HG02759 (cell line): ENCODE data around the gene SPTB.
"Not testable (repeated sequence)": the region's sequence is repeated elsewhere in the genome, so short reads cannot be mapped to it uniquely, and the experiment has no call there.

Source experiments
- ATAC-seq: cut with Tn5 transposase; IDR thresholded peaks from one replicate; pipeline ENCODE4 v1.9.1; 2021; ENCODE audit warnings: mild to moderate bottlenecking, moderate library complexity; ENCODE audit not compliant: unreplicated experiment

Gene SPTB

GRCh38 chr14:64879635-64880220, at the start of gene SPTB:
Gene SPTB, minus strand, starts transcription at chr14:64879907. Its CDS starts 56,813 bp downstream, at chr14:64823094.
- ATAC-seq: peak; percentile 75

- ATAC-seq: no peak
Observed at GRCh38 chr14:64929014-64929359, 49.3 kb upstream of the SPTB start.

- peak; percentile 67 for ATAC-seq
Observed at GRCh38 chr14:64928239-64929013, 48.7 kb upstream of the SPTB start.

- ATAC-seq: no peak
Observed at GRCh38 chr14:64927031-64927430, 47.3 kb upstream of the SPTB start.

- ATAC-seq: no peak
Observed at GRCh38 chr14:64926398-64926995, 46.8 kb upstream of the SPTB start.

- no peak for ATAC-seq
Observed at GRCh38 chr14:64923015-64923414, 43.3 kb upstream of the SPTB start.

- no peak for ATAC-seq
Observed at GRCh38 chr14:64920465-64920864, 40.8 kb upstream of the SPTB start.

GRCh38 chr14:64919618-64920017, 39.9 kb upstream of the SPTB start:
- ATAC-seq: no peak

GRCh38 chr14:64919215-64919614, 39.5 kb upstream of the SPTB start:
- ATAC-seq: no peak

- no peak for ATAC-seq
Observed at GRCh38 chr14:64918216-64918615, 38.5 kb upstream of the SPTB start.

GRCh38 chr14:64915797-64916196, 36.1 kb upstream of the SPTB start:
- ATAC-seq: no peak

GRCh38 chr14:64915029-64915424, 35.3 kb upstream of the SPTB start:
- ATAC-seq: no peak

GRCh38 chr14:64914237-64915028, 34.7 kb upstream of the SPTB start, which contains the start of gene CHURC1:
Gene CHURC1, plus strand, starts transcription at chr14:64914455. Its CDS starts 41 bp downstream, at chr14:64914496.
- ATAC-seq: peak; percentile 99

- not testable (repeated sequence) for ATAC-seq
Observed at GRCh38 chr14:64913477-64913876, 33.8 kb upstream of the SPTB start.

GRCh38 chr14:64912261-64912660, 32.6 kb upstream of the SPTB start:
- ATAC-seq: no peak

- ATAC-seq: no peak
Observed at GRCh38 chr14:64910847-64911495, 31.3 kb upstream of the SPTB start.

GRCh38 chr14:64906022-64906421, 26.3 kb upstream of the SPTB start:
- ATAC-seq: no peak

GRCh38 chr14:64899958-64900357, 20.3 kb upstream of the SPTB start:
- no peak for ATAC-seq

- no peak for ATAC-seq
Observed at GRCh38 chr14:64891839-64892375, 12.2 kb upstream of the SPTB start.

GRCh38 chr14:64891173-64891838, 11.6 kb upstream of the SPTB start:
- ATAC-seq: no peak
